RPMI7951 (cell line): ENCODE measurements around the gene ATP2B2. TPM values are rescaled to one million over a fixed set of nuclear protein-coding genes. Genes with fewer than 3 reads are reported as not detected.

Experiments
- DNase-seq: peaks from one replicate; pipeline ENCODE4 v3.0.0-alpha.2; 2012; ENCODE audit warnings: low read depth
- total RNA-seq: library from RNA; depleted of rRNA; stranded (reverse); fragments of >200 nt; shearing (Covaris generic); gene quantifications from 2 replicates; pipeline ENCODE4 v1.2.3, GENCODE V29; 2014

Gene ATP2B2
- total RNA-seq, 1 experiment from 2014 or later = 0.72 TPM

DNA sequence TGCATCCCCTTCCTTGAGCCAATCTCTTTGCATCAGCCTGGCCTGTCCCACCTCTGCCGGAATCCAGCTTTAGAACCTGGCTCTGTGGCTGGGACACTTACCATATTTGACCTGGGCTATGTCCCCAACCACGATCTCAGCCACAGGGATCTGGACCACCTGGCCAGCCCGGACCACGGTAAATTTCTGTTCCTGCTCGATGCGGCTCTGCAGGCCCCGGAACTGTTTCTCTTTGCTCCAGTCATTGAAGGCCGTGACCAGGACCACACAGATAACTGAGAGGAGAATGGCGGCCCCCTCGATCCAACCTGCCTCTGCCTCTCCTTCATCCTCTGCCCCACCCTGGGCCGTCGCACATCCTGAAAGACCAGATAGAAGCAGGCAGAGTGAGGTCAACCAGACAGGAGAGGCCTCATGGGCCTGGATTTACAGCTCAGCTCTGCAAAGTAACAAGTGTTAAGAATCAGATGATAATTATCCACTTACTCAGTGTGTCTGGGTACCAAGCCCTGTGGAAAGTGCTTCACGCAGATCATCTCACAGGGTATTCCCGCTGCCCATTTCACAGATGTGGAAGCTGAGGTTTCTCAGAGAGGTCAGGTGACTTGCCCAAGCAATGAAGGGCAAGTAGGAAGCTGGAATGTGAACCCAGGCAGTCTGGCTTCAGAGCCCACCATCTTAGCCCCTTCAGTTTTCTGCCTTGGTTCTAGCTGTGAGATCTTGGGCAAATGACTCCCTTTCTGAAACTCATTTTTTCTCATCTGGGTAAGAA is 103.2 kb downstream of the ATP2B2 start:
- DNase-seq = no peak

DNA sequence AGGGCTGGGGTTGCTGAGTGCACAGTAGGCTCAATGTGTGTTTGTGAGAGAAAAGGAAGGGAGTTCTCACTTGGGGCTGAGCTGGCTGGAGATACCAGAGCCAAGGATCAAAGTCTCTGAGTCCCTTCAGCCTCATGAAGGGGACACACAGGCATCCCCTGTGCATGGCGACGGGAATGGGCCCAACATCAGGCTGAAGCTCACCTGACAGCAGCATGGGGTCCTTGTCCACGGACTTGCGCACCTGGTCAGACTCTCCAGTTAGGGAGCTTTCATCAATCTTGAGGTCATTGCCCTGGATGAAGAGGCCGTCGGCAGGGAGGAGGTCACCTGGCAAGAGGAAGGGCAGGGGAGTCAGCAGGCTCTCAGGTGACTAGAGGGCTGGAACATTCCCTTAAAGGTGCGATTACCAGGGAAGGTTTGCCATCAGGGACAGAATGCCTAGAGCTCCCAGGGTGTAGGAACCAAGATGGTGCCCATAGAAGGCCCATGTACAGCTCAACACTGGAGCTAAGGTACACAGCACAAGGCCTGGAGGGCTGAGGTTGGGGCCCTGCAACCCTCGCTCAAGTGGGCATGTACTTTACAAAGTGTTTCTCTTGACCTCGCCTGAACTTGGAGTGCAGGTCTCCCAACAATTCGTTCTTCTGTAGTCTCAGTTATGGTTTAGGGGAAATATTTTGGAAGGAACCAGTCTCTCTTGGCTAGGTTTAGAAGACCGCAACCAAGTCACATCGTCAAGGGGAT is 104.5 kb downstream of the ATP2B2 start:
- DNase-seq = no peak

DNA sequence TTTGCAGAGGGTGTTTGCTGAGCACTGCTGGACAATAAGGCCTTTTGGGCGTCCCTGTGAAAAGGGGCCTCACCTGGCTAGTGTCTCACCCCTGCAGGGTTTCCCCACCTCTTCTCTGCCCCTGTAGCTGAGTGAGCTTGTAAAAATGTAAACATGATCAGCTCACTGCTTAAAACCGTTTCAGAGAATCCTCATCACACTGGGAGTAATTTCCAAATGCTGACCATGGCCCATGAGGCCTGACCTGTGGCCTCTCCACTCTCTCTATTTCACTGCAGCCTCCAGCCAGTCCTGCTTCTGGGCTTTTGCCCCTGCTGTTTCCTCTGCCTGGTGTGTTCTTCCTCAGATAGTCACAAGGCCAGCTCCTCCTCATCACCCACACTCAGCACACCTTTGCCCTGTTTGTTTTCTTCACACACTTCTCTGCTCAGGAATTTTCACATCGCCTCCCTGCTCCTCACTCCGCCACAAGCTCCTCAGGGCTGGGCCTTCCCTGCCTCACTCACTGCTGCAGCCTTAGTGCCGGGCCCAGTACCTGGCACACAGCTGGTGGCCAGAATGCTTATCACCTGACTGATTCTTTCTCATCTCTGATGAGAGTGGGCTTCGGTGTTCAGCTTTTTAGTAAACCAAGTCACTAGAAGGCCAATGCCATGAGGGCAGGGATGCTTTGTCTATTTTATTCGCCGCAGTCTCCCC is 105.2 kb downstream of the ATP2B2 start:
- DNase-seq = no peak

DNA sequence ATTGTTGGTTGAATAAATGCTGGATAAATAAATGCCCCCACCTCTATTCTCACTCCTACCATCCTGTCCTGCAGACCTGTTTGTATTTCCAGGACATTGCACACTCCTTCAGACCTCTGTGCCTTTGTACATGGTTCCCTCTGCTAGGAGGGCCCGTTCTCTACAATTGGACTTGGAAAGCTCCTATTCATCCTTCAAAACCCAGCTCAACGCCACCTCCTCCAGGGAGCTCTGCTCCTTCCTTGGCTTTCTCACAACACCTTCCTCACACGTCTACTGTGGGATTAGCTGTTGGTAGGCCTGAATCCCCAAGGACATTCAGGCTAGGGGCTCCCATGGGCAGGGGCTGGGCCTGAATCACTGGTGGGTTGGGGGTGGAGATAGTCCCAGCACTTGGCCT is 105.8 kb downstream of the ATP2B2 start:
- DNase-seq = no peak

DNA sequence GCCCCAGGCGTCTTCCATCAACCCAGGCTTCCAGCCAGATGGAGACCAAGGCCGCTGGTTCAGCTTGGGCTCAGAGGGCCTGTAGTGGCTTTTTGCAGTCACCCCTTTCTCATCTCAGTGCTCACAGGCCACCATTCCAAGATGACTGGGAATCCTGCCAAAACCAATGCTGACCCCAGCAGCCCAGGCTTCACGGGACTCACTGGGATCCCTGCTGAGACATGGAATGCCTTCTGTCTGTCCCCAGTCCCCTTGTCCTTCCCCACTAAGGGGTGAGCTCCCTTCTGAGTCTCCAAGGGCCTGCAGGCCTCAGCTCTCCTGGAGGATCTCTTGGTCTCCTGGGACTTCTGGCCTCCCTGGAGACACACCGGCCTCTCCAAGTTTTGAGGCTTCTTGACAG is 107.0 kb downstream of the ATP2B2 start:
- DNase-seq = peak; percentile 26

DNA sequence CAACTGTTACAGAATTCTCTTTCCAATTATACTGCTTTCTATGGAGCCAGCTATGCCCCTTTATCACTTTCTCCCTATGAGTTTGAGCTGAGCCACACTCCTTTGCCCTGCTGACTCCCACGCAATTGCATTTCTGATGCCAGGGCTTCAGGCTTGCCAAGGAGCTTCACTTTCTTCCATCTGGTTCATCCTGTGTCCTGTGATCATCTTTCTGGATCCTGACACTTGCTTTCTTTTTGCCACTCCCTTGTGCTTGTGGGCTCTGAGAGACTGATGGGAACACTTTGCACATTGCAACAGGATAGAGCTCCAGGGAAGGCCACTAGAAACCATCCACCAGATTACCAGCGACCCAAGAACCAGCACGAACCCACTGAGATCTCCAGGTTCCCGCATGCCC is 107.5 kb downstream of the ATP2B2 start:
- DNase-seq = no peak

DNA sequence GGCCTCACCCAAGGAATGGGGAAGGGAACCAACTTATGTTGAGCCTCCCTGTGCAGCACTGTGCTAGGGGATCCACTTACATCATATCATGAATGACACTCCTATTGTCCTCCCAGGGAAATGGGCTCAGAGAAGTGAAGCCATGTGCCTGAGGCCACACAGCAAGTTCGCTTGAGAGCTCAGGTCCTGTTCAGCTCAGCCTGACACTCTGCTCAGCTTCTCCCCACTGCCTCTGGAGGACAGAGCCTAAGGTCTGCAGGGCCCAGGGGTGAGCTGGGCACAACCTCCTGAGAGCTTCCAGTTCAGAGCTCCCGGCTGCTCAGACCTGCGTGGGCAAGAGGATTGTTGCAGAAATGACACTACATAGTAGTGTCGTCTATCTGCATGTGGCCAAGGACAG is 108.5 kb downstream of the ATP2B2 start:
- DNase-seq = no peak

DNA sequence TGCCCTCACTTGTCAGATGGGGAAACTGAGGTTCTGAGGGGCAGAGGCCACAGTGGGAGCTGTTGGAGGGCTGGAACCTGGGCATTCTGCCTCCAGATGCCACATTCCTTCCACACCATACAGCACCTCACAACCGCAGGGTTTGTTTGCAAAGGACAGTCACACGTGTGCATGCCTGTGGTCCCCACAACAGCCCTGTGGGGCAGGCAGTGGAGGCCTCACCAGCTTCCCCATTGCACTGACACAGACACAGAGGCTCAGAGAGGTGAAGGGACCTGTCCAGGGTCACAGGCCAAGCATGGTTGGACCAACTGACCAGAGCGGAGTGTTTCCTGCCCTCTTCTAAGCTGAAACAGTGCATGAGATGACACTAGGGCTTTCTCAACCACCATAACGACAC is 109.3 kb downstream of the ATP2B2 start:
- DNase-seq = no peak

DNA sequence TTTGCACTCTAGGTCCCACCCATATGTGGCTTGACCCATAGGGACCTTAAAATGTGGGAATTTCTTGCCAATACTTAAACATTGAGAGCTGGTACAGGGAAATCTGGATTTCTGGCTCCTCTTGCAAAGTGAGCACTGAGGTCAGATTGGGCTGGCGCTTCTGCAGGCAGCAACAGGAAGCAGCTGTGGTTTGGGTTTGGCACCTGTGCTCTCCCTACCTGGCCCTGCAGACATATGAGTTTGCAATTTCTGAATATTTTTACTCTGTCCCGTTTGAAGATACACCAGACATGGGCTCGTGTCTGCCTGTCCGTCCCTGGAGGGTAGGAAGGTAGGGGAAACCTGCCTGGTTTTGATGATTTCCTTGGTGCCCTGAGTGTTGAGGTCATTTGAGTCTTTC is 109.7 kb downstream of the ATP2B2 start:
- DNase-seq = no peak

DNA sequence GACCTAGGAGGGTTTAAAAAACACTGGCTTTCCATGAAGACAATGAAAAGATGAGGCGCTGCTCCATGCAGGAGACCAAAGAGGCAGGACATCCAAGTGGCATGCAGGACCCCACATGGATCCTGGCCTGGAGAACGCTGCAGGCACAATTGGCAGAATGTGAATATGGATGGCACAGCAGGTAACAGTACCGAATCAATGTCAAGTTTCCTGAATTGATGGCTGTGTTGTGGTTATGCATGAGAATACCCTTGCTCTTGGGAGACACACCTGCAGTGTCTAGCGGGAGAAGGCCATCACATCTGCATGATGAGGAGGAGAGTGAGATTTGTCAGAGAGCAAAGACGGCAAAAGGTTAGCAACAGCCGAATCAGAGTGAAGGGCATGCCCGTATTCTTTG is 110.2 kb downstream of the ATP2B2 start:
- no peak for DNase-seq

DNA sequence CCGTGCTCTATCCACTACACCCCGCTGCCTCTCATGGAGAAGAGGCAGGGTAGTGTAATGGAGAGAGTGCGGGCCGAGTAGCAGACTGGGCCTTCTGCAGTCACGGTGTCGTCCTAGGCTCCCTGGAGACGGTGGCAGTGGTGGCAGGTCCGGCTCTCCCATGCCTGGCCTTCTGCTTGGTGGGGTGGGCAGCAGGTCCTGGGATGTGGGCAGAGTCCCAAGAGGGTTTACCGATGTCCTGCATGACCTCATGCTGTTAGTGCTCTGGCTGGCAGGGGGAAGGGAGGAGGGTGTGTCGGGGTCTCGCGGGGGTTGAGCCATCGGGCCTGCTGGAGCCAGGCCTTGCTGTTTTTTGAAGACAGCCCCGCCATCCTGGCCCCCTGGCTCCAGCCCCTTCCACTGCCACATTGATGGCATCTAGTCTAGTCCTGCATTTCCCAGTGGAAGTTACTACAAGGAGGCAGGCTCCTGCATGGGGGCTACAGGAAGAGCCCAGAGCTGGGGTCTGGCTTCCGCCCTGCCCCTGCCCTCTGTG is 110.8 kb downstream of the ATP2B2 start:
- DNase-seq = no peak

DNA sequence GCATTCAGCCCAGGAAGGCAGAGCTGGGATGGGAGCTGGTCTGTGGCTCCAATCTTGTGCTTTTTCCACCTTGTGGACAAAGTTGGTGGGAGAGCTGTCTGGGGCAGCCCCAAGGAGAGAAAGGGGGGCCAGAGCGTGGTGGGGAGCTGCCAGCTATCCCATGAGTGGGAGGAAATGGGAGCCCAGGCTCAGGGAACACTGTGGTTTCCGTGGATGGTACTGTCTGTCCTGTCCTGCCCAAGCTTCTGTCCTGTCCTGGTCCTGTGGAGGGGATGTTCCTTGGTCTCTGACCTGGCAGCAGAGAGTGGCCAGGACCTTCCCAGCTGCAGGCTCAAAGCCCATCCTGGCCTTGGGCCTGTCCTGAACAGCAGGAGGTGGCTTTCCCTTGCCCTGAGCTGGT is 111.9 kb downstream of the ATP2B2 start:
- DNase-seq = no peak

DNA sequence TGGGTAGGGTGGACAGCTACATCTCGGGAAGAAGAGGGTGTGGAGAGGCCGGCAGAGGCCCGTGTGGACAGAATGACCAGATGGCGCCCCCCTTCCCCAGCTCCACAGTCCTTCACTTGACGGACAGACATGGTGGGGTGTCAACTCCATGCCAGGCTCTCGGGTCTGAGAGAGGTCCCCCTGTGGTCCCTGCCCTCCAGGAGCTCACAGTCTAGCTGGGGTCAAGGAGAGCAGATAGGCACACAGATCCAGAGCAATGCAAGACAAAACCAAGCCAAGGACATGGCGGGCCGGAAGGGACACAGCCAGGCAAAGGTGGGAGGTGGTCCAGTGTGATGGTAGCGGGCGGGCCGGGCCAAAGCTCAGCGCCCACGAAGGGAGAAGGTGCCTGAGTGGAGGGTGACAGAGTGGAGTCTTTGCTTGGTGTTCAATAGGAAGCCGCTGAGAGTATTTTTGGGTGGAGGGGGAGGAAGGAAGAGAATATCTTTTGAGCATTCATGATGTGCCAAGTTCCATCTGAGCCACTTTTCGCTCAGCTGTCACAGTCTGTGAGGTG is 112.4 kb downstream of the ATP2B2 start:
- DNase-seq = no peak

DNA sequence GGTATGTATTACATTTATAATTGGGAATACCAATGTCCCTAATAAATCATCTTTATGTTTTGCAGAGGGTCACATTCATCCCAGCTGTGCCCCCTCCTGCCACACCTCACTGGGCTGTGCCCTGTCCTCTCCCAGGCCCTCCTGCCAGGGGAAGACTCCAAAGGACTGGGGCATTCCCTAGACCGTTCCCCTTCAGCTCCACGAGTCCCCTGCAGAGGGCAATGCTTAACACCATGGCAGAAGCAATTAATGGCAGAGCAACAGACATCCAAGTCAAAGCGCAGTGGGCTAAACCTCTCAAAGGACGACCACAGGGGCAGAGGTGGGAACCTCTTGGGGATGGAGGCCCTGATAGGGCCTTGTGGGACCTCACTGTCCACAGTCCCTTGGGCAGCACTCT is 113.1 kb downstream of the ATP2B2 start:
- DNase-seq = no peak

DNA sequence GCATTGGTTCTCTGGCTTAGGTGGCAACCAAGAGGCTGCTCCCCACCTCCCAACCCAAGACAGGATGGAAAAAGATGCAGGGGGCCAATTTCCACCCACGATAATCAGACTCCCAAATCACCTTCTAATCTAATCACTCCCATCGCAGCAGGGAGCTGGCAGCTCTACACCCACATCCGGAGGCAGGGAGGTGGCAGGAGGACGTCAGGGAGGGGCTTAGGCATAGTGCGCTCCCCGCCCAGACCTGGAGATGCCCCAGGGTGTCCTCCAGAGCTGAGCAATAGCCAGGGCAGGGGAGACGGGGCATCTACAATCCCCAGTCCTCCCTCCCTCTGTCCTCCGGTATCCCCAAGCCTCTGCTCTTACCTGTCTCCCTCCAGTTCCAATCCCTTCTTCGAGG is 114.0 kb downstream of the ATP2B2 start:
- no peak for DNase-seq

DNA sequence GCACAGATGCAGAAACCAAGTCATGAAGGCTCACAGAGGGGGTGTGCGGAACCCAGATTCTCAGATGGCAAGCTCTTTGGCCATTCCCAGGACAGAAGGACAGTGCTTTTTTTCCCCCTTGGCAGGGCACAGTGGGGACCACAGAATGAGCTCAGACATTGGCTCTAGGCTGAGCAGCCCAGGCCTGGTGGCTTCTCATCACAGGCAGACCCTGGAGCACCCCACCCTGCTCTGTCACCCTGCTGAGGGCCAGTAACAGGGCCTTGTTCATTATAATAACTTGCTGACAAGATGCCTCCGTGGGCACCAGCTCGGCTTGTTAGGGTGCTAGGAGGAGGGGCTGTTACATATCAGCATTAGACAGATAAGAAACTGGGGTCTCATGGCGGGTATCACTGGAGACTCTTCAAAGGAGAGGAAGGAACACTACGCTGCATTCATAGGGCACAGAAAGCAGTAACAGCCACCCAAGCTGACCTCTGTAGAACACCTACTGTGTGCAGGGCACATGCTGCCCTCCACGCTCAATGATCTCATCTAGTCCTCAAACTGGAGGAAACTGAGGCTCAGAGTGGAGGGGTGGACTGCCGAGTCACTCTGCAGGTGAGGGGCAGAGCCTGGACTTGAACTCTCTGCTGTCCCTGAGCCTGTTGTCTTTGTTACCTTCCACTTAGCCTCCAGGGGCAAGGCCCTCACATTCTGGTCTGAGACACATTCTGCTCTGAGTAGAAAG is 114.6 kb downstream of the ATP2B2 start:
- DNase-seq = no peak

DNA sequence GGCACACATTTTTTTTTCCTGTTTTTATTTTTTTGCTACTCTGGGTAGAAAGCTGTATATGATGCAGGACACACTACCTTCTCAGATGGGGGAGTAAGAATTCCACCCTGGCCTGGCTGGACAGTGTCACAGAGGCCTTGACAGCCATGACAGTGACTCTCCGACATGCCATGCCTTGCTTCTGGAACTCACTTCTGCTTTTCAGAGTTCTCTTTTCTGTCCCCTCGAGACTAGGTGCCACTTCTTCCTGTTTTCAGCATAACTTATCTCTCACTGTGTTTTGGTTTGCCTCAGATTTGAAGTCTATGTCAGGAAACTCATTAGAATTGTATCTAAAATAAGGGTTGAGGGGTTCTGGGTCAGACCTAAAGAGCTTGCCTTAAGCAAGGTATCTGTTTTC is 115.4 kb downstream of the ATP2B2 start:
- no peak for DNase-seq

DNA sequence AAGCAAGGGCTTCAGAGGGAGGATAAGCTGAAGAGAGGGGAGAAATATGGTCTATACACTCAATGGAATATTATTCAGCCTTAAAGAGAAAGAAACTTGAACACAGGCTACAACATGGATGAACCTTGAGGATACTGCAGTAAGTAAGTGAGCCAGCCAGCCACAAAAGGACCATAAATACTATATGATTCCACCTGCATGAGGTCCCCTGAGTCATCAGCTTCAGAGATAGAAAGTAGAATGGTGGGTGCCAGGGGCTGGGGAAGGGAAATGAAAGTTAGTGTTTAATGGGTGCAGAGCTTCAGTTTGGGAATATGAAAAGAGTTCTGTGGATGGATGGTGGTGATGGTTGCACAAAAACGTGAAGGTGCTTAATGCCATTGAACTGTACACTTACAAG is 116.0 kb downstream of the ATP2B2 start:
- no peak for DNase-seq

DNA sequence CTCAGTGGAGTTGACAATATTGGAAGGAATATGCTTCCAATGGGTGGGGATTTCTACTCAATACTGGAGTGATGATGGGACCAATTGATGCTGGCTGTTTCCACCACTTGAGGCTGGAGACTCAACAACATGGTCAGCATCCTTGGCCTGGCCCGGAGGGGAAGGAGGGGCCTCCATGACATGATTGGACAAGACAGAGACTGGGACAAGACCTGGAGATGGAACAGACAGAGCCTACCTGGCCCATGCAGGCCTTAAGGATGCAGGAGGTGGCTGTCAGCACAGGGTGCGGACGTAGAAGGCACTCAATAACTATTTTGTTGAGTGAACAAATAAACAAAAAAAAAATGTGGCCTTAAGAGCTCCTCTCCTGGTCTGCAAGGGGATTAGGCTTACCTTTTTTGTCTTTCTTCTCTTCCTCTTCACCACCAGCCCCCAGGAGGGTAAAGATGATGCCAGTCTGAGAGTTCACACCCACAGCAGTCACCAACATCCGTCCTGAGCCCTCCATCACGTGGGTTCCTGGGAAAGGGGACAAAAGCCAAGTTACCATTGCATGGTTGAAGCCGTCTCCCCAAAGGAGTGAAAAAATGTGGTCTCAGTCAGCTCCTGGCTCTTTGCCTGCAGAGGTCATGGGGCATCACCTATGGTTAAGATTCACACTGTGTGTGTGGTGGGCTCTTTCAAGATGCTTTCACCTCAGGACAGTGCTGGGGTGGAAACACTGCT is 117.3 kb downstream of the ATP2B2 start:
- no peak for DNase-seq

DNA sequence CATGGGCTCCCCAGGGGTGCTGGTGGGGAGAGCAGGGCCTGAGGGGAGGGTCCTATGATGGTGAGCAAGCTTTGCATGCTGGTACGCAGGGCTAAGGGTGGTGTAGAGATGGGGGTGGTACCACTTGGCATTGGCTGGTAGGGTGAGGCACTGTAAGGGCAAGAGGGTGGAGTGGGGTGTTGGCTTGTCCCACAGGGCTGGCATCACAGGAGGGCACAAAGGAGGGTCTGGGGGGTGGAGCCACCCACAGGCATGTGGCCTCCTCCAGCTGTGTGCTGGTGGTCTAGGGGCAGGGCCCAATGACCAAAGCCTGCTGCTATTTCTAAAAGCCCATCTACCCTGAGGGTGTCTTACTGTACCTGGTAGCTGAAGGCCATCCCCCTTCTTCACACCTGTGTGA is 119.3 kb downstream of the ATP2B2 start:
- DNase-seq = no peak
